Astrocyte of the cerebellum (primary cell): Measurements from ENCODE around the gene MRPL23.

ENCODE experiments used
- DNase-seq: peaks from one replicate; pipeline ENCODE4 v3.0.0-alpha.2; 2011; ENCODE audit warnings: low read depth
- H3K4me3 ChIP-seq: 2 replicates; pipeline ENCODE4 v1.5.1; 2011; ENCODE audit warnings: mild to moderate bottlenecking, low read depth, low read length, moderate library complexity
- CTCF ChIP-seq: IDR thresholded peaks from 2 replicates; pipeline ENCODE4 v1.5.1; 2012; ENCODE audit warnings: low read length, low read depth, moderate library complexity, mild to moderate bottlenecking; ENCODE audit errors: missing control alignments
- in situ Hi-C: cut with HindIII; loops from 2 replicates; pipeline ENCODE4 v1.10.0; 2017; ENCODE audit warnings: low sequenced_read_pairs

Gene MRPL23

GRCh38 chr11:1967641-1968225, 20.6 kb downstream of the MRPL23 start:
- in situ Hi-C loops, result no loop called here
- no peak for TF ChIP-seq CTCF
- no peak for DNase-seq
- H3K4me3 ChIP-seq, result no peak overlapping the region

GRCh38 chr11:1968454-1969002, 21.4 kb downstream of the MRPL23 start:
- in situ Hi-C loops, result no loop called here

GRCh38 chr11:1969035-1969434, 21.9 kb downstream of the MRPL23 start:
- DNase-seq, result no peak
- no peak overlapping the region for H3K4me3 ChIP-seq
- no peak for TF ChIP-seq CTCF
- in situ Hi-C loops, result no loop called here

More at GRCh38 chr11:1968454-1969002, 21.4 kb downstream of the MRPL23 start:
- DNase-seq, result no peak
- no peak for TF ChIP-seq CTCF
- H3K4me3 ChIP-seq, result no peak overlapping the region

GRCh38 chr11:1969776-1970175, 22.6 kb downstream of the MRPL23 start:
- in situ Hi-C loops, result no loop called here
- DNase-seq, result no peak
- H3K4me3 ChIP-seq, result no peak overlapping the region
- no peak for TF ChIP-seq CTCF

GRCh38 chr11:1970956-1971355, 23.8 kb downstream of the MRPL23 start:
- no peak for DNase-seq
- in situ Hi-C loops, result no loop called here
- TF ChIP-seq CTCF, result no peak
- H3K4me3 ChIP-seq, result no peak overlapping the region

- no peak for TF ChIP-seq CTCF
- DNase-seq, result no peak
- in situ Hi-C loops, result no loop called here
- H3K4me3 ChIP-seq, result no peak overlapping the region
These were observed 28.1 kb downstream of the MRPL23 start for GRCh38 chr11:1975185-1975584.
